Liver (tissue), 2 donors: Measurements from ENCODE around the gene FHOD1.

ENCODE experiments used
- EGR1 ChIP-seq, 2 donors: IDR thresholded peaks; 2 replicates each; pipeline ENCODE4 v1.6.1; 2016 to 2018; ENCODE audit warnings: antibody characterized with exemption in 2 of 2, low read depth in 2 of 2
- RXRA ChIP-seq, 2 donors: IDR thresholded peaks; 2 replicates each; pipeline ENCODE4 v1.6.1; 2017 to 2018; ENCODE audit warnings: antibody characterized with exemption in 2 of 2, mild to moderate bottlenecking in 1 of 2
- TF ChIP-seq, protein P1 (sequence below): IDR thresholded peaks from 2 replicates; pipeline ENCODE4 v1.6.1; 2016; ENCODE audit warnings: antibody characterized with exemption
- donor health status: healthy.

DNA sequence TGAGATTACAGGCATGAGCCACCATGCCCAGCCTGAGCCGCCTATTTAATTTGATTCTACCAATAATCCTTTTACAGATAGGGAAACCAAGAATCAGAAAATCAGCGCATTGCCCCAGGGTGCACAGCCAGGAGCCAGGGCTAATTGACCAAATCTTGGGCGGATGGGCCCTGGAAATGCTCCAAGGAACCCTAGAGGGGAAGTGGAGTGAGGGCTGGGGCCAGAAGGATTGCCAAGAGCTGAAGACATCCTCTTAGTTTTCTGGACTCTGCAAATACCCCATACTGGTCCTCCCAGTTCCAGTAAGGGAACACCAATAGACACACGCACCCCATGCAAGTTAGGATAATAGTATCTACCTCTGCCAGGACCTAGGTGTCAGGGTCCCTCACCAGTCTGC, 3.8 kb downstream of the FHOD1 start:
- no peak for TF ChIP-seq EGR1 (IDR thresholded peaks at IDR 0.05; ENCODE audit: low read depth in 2 of 2)
- TF ChIP-seq, protein P1, sequence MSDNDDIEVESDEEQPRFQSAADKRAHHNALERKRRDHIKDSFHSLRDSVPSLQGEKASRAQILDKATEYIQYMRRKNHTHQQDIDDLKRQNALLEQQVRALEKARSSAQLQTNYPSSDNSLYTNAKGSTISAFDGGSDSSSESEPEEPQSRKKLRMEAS = no peak
- TF ChIP-seq RXRA (IDR thresholded peaks at IDR 0.05) = no peak
